A549 treated with CORT108297 at 1 μM for 4 hours (cell line): ENCODE measurements around the gene CSNK2A3. TPM values are rescaled to one million over a fixed set of nuclear protein-coding genes. Genes with fewer than 3 reads are reported as not detected.

Experiments used
- total RNA-seq: library from RNA; stranded (reverse); fragments of 200-300 nt; extraction: Qiagen RNA extraction; gene quantifications from 5 replicates; pipeline ENCODE4 v1.2.3, GENCODE V29; 2022

Gene CSNK2A3
- total RNA-seq = 1.4 to 2.3 TPM (median 1.8 TPM) in 5 replicates

DNA sequence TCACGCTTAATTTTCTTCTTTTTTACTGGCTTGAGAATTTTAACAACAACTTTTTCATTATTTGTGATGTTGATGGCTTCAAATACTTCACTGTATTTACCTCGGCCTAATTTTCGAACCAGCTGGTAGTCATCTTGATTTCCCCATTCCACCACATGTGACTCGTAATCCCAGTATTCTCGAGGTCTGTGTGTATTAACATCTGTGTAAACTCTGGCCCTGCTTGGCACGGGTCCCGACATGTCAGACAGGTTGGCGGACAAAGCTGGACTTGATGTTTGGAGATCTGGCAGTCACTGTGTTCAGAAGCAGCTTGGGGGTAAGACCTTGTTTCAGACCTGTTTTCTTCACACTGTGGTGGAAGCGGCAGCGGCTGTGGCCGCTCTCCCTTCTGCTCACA, at the start of gene CSNK2A3:
CSNK2A3 (minus strand) TSS at position 373 of the 400 bp plus-strand sequence; CDS start at position 242, 131 bp downstream.

